ENCODE data around the gene SYNGR1. TPM values are rescaled to one million over a fixed set of nuclear protein-coding genes. Genes with fewer than 3 reads are reported as not detected.

The SYNGR1 gene, protein sequence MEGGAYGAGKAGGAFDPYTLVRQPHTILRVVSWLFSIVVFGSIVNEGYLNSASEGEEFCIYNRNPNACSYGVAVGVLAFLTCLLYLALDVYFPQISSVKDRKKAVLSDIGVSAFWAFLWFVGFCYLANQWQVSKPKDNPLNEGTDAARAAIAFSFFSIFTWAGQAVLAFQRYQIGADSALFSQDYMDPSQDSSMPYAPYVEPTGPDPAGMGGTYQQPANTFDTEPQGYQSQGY
- 5.7 TPM for total RNA-seq

GRCh38 chr22:39349967-39350726 lies at the start of gene SYNGR1:
SYNGR1 (plus strand) TSS chr22:39349991; CDS start chr22:39350011, 20 bp downstream.
- no peaks in the 10 kb centered on the region for H3K36me3 ChIP-seq (ENCODE audit: control insufficient read depth in 3 of 3, insufficient read depth in 3 of 3, low read length in 3 of 3)
- H3K9me3 ChIP-seq (ENCODE audit: control insufficient read depth in 3 of 3, low read length in 3 of 3) = no peaks in the 10 kb centered on the region
- peaks cover 7 to 13% (median 12%) of the 10 kb centered on the region in 3 donors for H3K4me1 ChIP-seq (ENCODE audit: control insufficient read depth in 3 of 3, insufficient read depth in 3 of 3, low read length in 3 of 3)
- peak within 1 kb of the TSS; percentile 75 to 87 (median 83) for H3K4me3 ChIP-seq (ENCODE audit: low read length in 3 of 3)
- no peak within 1 kb of the TSS for H3K27ac ChIP-seq (ENCODE audit: low read depth, low read length)
- H3K9ac ChIP-seq (ENCODE audit: low read depth in 1 of 3, low read length in 3 of 3) = peak within 1 kb of the TSS; percentile 73 to 85 (median 84)
- no peaks in the 10 kb centered on the region for H3K27me3 ChIP-seq (ENCODE audit: control insufficient read depth in 3 of 3, insufficient read depth in 3 of 3, low read length in 3 of 3)

GRCh38 chr22:39300186-39300830 lies 49.5 kb upstream of the SYNGR1 start:
- Histone ChIP-seq H3K36me3 (ENCODE audit: control insufficient read depth in 3 of 3, insufficient read depth in 3 of 3, low read length in 3 of 3) (no peaks in the 10 kb centered on the region), H3K4me1 (ENCODE audit: control insufficient read depth in 3 of 3, insufficient read depth in 3 of 3, low read length in 3 of 3) (peaks cover 34 to 47% (median 42%) of the 10 kb centered on the region in 3 donors), H3K9ac (ENCODE audit: low read depth in 1 of 3, low read length in 3 of 3) (peak overlapping the region in 1 of 3 donors; percentile 72), H3K27me3 (ENCODE audit: control insufficient read depth in 3 of 3, insufficient read depth in 3 of 3, low read length in 3 of 3) (no peaks in the 10 kb centered on the region), H3K4me3 (ENCODE audit: low read length in 3 of 3) (peak overlapping the region; percentile 9 to 31 (median 29)), H3K9me3 (ENCODE audit: control insufficient read depth in 3 of 3, low read length in 3 of 3) (no peaks in the 10 kb centered on the region), H3K27ac (ENCODE audit: low read depth, low read length) (peak overlapping the region; percentile 36)

GRCh38 chr22:39301108-39301507 lies 48.7 kb upstream of the SYNGR1 start:
- H3K9ac ChIP-seq (ENCODE audit: low read depth in 1 of 3, low read length in 3 of 3) = peak overlapping the region in 1 of 3 donors; percentile 72
- no peak overlapping the region for H3K4me3 ChIP-seq (ENCODE audit: low read length in 3 of 3)
- no peaks in the 10 kb centered on the region for H3K9me3 ChIP-seq (ENCODE audit: control insufficient read depth in 3 of 3, low read length in 3 of 3)
- H3K27me3 ChIP-seq (ENCODE audit: control insufficient read depth in 3 of 3, insufficient read depth in 3 of 3, low read length in 3 of 3) = no peaks in the 10 kb centered on the region
- H3K4me1 ChIP-seq (ENCODE audit: control insufficient read depth in 3 of 3, insufficient read depth in 3 of 3, low read length in 3 of 3) = peaks cover 34 to 47% (median 42%) of the 10 kb centered on the region in 3 donors
- no peak overlapping the region for H3K27ac ChIP-seq (ENCODE audit: low read depth, low read length)
- H3K36me3 ChIP-seq (ENCODE audit: control insufficient read depth in 3 of 3, insufficient read depth in 3 of 3, low read length in 3 of 3) = no peaks in the 10 kb centered on the region

GRCh38 chr22:39301926-39302325 lies 47.9 kb upstream of the SYNGR1 start:
- no peak overlapping the region for H3K9ac ChIP-seq (ENCODE audit: low read depth in 1 of 3, low read length in 3 of 3)
- no peaks in the 10 kb centered on the region for H3K27me3 ChIP-seq (ENCODE audit: control insufficient read depth in 3 of 3, insufficient read depth in 3 of 3, low read length in 3 of 3)
- H3K36me3 ChIP-seq (ENCODE audit: control insufficient read depth in 3 of 3, insufficient read depth in 3 of 3, low read length in 3 of 3) = no peaks in the 10 kb centered on the region
- H3K4me3 ChIP-seq (ENCODE audit: low read length in 3 of 3) = no peak overlapping the region
- H3K27ac ChIP-seq (ENCODE audit: low read depth, low read length) = no peak overlapping the region
- H3K4me1 ChIP-seq (ENCODE audit: control insufficient read depth in 3 of 3, insufficient read depth in 3 of 3, low read length in 3 of 3) = peaks cover 35 to 49% (median 43%) of the 10 kb centered on the region in 3 donors
- no peaks in the 10 kb centered on the region for H3K9me3 ChIP-seq (ENCODE audit: control insufficient read depth in 3 of 3, low read length in 3 of 3)

DNA sequence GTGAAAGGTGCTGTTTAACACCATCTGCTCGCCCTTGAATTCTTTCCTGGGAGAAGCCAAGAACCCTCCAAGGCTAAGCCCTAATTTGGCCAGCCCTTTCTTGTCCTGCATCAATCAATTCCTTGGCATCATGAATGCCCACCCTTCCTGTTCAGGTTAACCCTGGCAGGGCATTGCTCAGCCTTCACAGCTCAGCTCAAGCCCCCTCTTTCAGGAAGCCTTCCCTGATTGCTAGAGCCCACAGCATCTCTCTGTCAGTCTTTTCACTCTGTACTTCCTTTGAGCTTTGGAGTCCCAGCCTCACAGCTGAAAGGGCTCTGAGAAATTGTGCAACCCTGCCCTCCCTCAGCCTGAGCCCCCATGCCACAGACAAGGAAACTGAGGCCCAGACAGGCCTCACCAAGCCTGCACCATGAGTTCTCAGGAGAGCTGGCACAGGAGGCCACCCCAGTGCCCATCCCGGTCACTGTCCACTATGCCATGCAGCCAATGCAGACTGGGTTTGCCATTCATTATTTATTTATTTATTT lies 47.3 kb upstream of the SYNGR1 start:
- no peaks in the 10 kb centered on the region for H3K9me3 ChIP-seq (ENCODE audit: control insufficient read depth in 3 of 3, low read length in 3 of 3)
- peaks cover 31 to 47% (median 39%) of the 10 kb centered on the region in 3 donors for H3K4me1 ChIP-seq (ENCODE audit: control insufficient read depth in 3 of 3, insufficient read depth in 3 of 3, low read length in 3 of 3)
- H3K4me3 ChIP-seq (ENCODE audit: low read length in 3 of 3) = no peak overlapping the region
- no peak overlapping the region for H3K27ac ChIP-seq (ENCODE audit: low read depth, low read length)
- H3K9ac ChIP-seq (ENCODE audit: low read depth in 1 of 3, low read length in 3 of 3) = no peak overlapping the region
- no peaks in the 10 kb centered on the region for H3K27me3 ChIP-seq (ENCODE audit: control insufficient read depth in 3 of 3, insufficient read depth in 3 of 3, low read length in 3 of 3)
- no peaks in the 10 kb centered on the region for H3K36me3 ChIP-seq (ENCODE audit: control insufficient read depth in 3 of 3, insufficient read depth in 3 of 3, low read length in 3 of 3)

DNA sequence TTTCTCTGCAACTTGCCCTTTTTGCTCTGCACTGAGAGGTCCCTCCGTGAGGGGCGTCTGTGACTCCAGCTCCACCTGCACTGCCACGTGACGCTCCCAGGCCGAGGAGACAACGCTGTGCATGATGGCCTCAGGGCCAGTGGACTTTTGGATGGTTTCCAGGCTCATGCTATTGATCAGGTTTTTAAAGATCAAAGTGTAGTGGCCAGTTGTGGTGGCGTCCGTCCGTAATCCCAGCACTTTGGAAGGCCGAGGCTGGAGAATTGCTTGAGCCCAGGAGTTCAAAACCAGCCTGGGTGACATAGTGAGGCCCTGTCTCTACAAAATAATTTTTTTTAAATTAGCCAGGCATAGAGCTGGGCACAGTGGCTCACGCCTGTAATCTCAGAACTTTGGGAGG lies 46.4 kb upstream of the SYNGR1 start:
- H3K4me3 ChIP-seq (ENCODE audit: low read length in 3 of 3) = no peak overlapping the region
- no peaks in the 10 kb centered on the region for H3K36me3 ChIP-seq (ENCODE audit: control insufficient read depth in 3 of 3, insufficient read depth in 3 of 3, low read length in 3 of 3)
- H3K4me1 ChIP-seq (ENCODE audit: control insufficient read depth in 3 of 3, insufficient read depth in 3 of 3, low read length in 3 of 3) = peaks cover 25 to 42% (median 33%) of the 10 kb centered on the region in 3 donors
- no peak overlapping the region for H3K9ac ChIP-seq (ENCODE audit: low read depth in 1 of 3, low read length in 3 of 3)
- H3K9me3 ChIP-seq (ENCODE audit: control insufficient read depth in 3 of 3, low read length in 3 of 3) = no peaks in the 10 kb centered on the region
- H3K27me3 ChIP-seq (ENCODE audit: control insufficient read depth in 3 of 3, insufficient read depth in 3 of 3, low read length in 3 of 3) = no peaks in the 10 kb centered on the region
- H3K27ac ChIP-seq (ENCODE audit: low read depth, low read length) = no peak overlapping the region

DNA sequence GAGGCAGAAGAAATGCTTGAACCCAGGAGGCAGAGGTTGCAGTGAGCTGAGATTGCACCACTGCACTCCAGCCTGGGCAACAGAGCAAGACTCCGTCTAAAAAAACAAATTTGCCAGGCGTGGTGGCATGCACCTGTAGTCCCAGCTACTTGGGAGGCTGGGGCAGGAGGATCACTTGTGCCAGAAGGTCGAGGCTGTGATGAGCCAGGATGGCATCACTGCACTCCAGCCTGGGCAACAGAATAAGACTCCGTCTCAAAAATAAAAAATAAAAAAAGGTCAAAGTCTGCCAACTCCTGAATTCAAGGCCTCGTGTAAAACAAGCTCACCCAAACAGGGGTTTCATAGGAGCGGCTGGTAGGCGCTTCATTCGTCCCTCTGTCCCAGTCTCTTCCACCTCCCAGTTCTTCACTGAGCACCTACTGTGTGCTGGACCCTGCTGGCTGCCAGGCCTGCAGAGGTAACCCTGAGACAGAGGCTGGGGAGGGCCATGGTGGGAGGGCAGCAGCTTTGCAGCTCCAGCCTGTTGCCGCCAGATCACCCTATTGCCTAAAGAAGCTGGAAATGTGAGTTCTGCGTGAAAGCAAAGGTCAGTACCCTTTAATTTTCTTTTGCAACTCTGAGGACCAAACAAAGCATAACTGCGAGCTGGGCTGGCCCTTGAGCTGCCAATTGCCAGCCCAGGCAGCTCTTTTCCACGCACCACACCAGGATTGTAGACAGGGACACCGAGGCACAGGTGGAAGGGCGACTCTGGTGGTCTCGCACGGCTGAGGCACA lies 45.7 kb upstream of the SYNGR1 start:
- H3K27ac ChIP-seq (ENCODE audit: low read depth, low read length) = no peak overlapping the region
- H3K27me3 ChIP-seq (ENCODE audit: control insufficient read depth in 3 of 3, insufficient read depth in 3 of 3, low read length in 3 of 3) = no peaks in the 10 kb centered on the region
- H3K4me1 ChIP-seq (ENCODE audit: control insufficient read depth in 3 of 3, insufficient read depth in 3 of 3, low read length in 3 of 3) = peaks cover 28 to 46% (median 35%) of the 10 kb centered on the region in 3 donors
- no peak overlapping the region for H3K9ac ChIP-seq (ENCODE audit: low read depth in 1 of 3, low read length in 3 of 3)
- no peaks in the 10 kb centered on the region for H3K36me3 ChIP-seq (ENCODE audit: control insufficient read depth in 3 of 3, insufficient read depth in 3 of 3, low read length in 3 of 3)
- no peaks in the 10 kb centered on the region for H3K9me3 ChIP-seq (ENCODE audit: control insufficient read depth in 3 of 3, low read length in 3 of 3)
- H3K4me3 ChIP-seq (ENCODE audit: low read length in 3 of 3) = no peak overlapping the region

DNA sequence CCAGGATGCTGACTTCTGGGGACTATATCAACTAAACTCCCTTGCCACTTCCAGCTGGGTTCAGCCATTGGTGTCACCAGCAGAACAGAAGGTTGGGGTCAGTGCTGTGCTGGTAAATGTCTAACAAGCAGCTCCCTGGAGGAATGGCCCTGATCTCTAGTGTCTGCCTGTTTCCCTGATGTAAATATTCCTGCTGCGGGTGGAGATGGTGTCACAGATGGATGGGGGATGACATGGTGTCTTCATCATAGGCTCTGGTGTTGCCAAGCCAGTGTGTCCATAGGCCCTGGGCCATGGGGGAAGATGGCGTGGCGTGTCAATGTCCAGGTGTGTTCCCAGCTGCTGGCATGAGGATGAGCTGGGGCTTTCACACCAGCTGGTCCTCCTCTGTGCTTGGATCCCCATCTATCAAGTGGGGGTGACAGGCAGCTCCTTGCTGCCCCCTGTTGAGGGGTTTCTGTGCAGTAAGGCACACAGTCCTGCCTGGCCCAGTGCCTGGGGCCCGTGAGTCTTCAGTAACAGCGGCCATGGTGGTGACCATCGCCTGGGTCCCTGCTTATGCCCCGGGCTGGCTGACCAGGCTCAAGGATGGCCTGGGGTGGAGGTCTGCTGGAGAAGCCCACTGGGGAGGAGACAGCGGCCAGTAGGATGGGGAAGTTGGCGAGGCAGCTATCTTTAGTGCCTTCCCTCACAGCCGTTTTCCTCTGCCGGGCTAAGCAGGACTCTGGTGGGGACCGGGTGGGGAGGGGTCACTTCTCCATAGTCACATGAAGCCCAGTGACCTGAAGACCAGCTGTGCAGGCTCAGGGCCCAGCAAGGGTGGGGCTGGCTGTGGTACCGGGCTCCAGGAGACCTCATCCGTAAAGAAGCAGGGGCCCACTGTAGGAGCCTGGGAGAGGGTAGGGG lies 43.1 kb upstream of the SYNGR1 start:
- Histone ChIP-seq H3K27ac (ENCODE audit: low read depth, low read length) (no peak overlapping the region), H3K9ac (ENCODE audit: low read depth in 1 of 3, low read length in 3 of 3) (no peak overlapping the region), H3K9me3 (ENCODE audit: control insufficient read depth in 3 of 3, low read length in 3 of 3) (no peaks in the 10 kb centered on the region), H3K36me3 (ENCODE audit: control insufficient read depth in 3 of 3, insufficient read depth in 3 of 3, low read length in 3 of 3) (peaks cover 3 to 7% (median 4%) of the 10 kb centered on the region in 3 donors), H3K4me1 (ENCODE audit: control insufficient read depth in 3 of 3, insufficient read depth in 3 of 3, low read length in 3 of 3) (peaks cover 18 to 37% (median 22%) of the 10 kb centered on the region in 3 donors), H3K27me3 (ENCODE audit: control insufficient read depth in 3 of 3, insufficient read depth in 3 of 3, low read length in 3 of 3) (no peaks in the 10 kb centered on the region), H3K4me3 (ENCODE audit: low read length in 3 of 3) (no peak overlapping the region)
